Activated T-helper 9 cell treated with anti-CD3 and anti-CD28 coated beads, Interleukin-2, amount 50 U/mL, for 16 hours (primary cell): Measurements from ENCODE around the gene GPR26.
"Not testable (repeated sequence)": the region's sequence is repeated elsewhere in the genome, so short reads cannot be mapped to it uniquely, and the experiment has no call there.

ENCODE experiments used
- DNase-seq: peaks from one replicate; pipeline ENCODE4 v3.0.0-alpha.2; 2020; ENCODE audit warnings: low read depth

GPR26 gene

DNA sequence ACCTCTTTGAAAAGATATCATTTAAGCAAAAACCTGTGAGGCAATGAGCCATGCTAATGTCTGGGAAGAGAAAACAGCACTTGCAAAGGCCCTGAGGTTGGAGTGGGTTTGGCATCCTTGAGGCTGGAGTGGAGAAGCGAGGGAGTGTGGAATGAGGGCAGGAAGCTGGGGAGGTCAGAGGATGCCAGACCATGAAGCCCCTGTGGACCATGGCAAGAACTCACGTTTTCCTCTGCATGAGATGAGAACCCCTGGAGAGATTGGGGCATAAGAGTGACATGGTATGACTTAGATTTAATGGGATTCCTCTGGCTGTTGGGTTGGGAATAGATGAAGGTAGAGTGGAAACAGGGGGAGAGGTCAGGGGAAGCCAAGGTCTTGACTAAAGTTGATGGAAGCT lies 49.4 kb downstream of the GPR26 start:
- DNase-seq = no peak

DNA sequence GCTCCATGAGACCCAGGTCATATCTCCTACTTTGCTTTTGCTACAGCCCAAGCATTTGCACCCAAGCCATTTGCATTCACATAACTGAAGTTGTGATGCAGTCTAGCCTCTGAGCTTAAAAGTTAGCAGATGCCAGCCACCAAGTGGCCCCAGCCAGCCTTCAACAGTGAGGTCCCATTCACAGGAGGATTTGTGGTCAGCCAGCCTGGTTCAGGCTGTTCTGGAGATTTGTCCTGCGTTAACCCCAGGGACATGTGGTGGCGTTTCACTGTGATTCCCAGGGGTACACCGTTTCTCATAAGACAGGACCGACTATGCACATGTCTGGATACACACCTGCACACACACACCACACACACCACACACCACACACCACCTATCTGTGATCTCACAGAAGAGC lies 51.2 kb downstream of the GPR26 start:
- no peak for DNase-seq

DNA sequence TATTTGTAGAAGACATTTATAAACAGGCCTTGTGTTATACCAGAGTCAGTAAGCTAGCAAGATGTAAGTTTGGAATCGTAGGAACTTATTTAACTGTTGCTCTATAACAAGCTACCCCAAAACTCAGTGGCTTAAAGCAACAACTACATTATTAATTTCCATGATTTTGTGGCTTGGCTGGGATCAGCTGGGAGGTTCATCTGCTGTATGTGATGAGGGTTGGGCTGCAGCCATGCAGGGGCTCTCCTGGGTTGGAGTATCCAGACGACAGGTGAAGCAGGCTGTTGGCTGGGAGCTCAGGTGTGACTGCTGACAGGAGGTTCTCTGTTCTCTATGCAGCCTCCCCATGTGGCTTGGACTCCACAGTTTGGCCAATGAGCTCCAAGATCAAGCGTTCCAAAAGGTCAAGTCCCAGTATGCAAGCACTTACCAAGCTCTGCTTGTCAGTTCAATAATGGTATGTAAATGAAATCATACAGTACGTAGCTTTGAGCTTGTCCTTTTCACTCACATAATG lies 52.4 kb downstream of the GPR26 start:
- DNase-seq = no peak

DNA sequence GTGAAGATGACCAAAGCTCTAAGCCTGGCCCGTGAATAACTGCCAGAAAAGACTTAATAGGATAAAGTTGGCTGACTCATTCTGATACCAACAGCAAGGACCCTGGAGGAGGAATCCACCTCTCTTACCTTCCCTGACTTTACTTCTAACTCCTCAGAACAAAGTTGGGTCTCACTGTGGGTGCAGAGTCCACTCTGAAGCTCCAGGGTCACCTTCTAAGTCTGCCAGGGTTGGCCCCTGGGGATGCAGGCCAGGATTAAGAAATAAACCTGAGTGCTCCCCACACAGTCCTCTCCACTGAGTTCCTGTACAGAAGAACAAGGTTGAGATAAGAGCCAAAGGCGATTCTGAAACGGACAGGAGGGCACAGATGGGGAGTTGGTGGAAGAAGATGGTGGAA lies 54.4 kb downstream of the GPR26 start:
- no peak for DNase-seq

DNA sequence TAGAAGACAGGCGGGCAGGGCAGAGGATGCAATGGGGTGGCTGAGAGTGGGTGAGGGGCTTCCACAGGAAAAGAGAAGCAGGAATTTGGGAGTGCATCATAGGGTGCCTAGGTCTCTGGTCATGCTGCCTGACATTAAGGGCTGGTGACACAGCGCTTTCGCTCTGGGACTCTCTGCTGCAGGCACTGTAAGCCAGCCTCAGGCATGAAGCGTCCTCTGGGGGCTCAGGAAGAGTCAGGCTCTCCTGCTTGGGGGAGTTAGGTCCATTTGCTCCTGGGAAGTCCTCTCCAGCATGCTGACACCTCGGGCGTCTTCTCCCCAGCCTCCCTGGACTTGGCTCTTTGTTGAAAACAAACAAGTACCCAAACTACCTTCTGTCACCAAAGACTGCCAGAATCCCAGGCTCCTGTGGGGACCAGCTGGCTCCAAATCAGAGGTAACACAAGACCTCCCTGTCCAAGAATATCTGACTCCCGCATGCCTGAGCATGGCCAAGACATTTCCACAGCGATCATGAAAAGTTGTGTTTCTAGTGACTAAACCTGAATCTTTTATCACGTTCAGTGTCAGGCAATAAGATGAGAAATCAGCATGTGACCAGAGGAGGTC lies 55.4 kb downstream of the GPR26 start:
- no peak for DNase-seq

DNA sequence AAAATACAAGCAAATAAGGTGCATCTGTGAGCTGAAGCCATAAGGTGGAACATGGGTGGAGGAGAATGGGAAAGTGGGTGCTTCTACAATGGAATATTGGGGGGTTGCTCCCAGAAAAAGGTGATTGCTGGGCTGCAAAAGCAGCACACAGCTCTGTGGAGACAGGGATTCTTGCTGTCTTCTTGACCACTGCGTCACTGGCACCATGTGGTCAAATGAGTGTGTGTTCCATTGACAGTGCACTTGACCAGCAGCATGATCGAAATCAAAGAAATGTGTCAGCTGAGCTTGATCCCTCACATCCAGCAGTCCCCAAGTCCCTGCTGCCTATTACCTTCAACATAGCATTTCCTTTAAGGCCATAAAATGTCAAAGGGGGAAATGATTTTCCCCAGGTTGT lies 56.2 kb downstream of the GPR26 start:
- no peak for DNase-seq

DNA sequence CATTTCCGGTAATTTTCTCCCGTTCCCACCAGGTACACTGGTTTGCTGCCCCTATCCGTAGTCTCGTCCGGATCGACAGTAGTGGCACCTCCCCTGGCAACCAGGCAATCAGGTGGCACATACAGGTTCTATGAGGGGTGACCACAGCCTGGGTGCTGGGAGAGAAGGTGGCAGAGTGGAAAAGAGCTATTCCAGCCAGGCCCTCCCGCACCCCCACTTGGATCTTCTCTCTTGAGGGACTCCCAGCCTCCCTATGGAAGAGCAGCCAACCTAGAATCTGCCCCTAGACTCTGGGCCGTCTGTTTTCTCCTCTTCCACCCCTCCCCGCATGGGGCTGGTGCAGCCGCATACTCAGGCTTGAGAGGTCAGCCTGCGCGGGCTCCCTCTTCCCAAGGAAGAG lies 58.6 kb downstream of the GPR26 start:
- DNase-seq = no peak

DNA sequence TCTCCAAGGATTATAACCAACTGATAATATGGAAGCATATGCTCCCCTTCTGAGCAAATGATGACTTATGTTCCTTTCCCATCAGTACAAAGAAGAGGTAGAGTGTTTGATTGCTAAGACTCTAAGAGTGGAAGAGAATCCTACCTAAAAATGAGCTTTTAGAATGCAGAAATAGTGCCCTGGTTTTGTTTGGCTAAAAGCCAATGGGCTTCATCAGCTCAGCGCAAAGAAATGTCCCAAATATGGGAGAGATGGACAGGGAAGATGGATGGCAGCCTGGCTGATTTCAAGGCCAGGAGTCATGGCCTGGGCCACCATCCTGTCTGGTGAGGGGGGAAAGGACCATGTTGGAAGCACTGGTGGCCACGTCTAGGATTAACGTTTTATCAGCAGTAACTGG lies 60.2 kb downstream of the GPR26 start:
- no peak for DNase-seq

DNA sequence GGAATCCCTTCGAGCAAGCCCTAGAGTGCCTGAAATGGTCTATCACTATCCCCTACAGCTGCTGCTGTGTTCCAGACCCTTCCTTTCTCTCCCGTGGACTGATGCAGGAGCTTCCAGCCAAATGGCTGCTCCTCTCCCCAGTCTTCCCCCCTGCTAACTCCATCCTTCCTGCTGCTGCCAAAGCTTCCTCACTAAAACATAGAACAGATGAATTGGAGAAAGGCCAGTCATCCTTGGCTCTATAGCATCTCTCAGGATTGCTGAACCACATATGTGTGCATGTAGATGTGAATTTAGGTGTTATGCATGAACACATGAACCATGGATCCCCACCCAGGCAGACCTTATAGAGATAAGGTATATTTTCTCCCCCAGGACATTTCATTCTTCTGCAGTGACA lies 60.7 kb downstream of the GPR26 start:
- no peak for DNase-seq

DNA sequence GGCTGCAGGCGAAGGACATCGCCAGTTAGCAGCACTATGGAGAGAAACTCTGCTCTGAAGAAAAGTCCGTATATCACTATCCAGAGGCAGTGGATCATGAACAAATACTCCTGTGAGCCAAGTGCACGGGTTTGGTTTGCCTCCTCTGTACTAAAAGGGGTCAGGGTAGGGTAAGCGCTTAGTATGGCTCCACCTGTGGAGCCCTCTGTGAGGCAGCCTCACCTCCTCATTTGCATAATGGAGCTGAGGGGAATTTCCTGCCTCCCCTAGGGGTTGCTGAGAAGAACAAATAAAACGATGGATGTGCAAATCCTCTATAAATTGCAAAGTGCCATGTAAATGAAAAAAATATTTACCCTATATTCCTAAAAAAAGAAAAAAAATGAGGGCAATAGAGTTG lies 63.4 kb downstream of the GPR26 start:
- no peak for DNase-seq

DNA sequence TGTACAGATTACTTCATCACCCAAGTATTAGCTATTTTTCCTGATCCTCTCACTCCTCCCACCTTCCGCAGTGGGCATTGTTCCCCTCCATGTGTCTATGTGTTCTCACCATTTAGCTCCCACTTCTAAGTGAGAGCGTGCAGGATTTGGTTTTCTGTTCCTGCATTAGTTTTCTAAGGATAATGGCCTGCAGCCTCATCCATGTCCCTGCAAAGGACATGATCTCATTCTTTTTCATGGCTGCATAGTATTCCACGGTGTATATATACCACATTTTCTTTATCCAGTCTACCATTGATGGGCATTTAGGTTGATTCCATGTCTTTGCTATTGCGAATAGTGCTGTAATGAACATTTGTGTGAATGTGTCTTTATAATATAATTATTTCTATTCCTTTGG lies 70.8 kb downstream of the GPR26 start:
- not testable (repeated sequence) for DNase-seq

DNA sequence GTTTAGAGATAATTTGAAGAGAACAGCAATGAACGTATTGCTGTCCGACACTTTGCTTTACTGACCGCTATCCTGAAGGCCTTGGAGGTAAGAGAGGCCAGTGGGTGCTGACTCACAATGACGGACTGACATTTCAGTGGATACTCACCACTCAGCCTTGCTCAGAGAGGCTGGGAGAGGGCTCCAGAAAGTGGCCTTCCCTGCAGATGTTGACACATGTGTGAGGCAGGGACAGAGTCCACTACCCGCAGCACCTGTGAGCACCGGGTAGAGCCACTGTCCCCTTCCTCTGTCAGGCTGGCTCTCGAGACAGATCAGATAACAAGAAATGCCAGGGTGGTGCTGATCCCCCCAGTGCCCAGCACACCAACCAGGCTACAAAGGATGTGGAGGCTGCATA lies 75.0 kb downstream of the GPR26 start:
- no peak for DNase-seq

DNA sequence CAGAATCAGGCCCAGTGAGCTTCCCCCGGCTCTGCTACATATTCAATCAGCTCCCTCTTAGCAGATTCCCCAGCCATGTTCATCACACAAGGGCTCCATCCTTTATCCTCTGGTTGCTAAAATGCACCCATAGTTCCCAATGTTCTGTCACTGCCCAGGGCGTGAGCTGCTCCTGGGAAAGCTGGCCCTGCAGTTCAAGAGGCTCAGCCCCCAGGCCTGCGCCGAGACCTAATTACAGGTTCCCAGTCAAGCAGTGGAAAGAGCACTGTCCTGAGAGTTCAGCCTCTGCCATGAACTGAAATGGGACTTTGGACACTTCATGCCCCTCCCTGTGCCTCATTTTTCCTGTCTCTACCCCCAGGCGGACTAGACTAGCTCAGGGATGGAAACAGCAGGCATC lies 75.6 kb downstream of the GPR26 start:
- no peak for DNase-seq

DNA sequence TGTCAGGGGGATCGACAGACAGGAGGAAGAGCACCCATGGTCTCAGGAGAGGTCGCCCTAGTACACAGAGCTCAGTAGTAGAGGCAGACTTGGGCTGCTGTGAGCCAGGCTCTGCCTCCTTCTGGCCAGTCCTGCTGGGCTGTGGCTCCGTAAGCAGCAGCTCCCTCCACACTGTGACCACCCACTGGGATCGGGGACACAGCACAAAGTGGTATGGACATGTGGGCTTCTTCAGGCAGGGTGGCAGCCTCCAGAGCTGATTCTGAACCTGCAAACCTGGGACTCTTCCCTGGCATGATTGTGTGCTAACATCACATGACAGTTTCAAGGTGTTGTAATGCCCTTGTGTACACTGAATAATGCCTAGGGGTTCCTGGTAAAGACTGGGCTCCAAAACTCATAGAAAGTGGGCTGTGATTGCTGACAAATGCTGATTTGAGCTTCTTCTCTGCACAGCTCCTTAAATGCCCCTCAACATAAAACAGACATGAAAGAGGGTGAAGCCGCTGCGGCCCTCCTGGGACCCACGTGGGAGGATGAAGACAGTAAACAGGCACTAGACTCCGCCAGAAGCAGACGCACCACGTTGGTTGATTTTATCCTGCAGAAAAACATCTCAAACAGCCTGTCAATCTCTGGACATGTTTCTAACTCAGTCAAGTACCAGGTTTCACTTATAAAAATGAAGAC lies 76.7 kb downstream of the GPR26 start:
- no peak for DNase-seq

DNA sequence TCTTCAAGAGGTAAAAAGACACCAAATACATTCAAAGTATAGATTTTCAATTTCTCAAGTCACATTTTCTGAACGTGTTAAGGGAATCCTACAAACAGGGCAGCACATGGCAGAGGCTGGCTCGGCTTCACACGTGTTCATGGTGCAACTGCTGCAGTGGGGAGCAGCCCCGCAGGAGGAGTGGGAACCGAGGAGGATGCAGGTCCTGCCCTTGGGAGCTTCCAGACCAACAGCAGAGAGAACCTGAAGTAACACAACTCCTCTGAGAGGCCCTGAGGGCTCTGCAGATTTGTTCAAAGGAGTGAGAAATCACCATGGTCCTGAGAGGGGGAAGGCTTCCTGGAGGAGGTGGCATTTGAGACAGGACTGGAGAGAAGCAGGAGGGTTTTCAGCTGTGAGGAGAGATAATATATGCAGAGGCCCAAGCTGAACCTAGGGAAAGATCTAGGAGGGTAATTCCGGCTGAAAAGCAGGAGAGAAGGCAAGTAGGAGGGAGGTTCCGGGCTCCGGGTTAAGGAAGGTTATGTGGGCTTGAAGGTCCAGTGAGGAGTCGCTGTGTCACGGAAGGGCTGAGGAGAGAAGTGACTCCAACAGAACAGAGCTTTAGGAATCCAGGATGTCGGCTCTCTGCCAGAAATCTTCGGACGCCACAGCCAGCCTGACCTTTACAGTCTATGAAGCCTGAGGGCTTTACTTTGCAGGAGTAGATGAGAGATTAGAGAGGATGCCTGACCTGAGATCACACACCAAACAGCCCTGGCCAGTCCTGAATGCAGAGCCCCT lies 77.5 kb downstream of the GPR26 start:
- no peak for DNase-seq

DNA sequence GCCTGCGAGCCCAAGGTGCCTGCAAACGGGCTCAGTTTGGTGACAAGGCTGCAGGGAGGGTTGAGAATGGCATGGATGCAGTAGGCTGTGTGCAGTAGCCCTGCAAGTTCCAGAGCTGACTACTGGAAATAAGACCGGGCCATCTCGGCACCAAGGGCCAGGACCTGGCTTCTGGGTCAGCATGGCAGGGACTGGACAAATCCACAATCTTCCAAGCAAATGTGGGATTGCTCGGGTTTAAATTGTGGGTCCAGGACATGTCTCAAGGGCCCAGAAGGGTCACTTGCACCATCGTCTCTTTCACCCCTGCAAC lies 78.0 kb downstream of the GPR26 start:
- DNase-seq = no peak
